ENCODE measurements around the gene SUGCT. TPM values are rescaled to one million over a fixed set of nuclear protein-coding genes. Genes with fewer than 3 reads are reported as not detected.

SUGCT gene
- total and polyA plus RNA-seq, 8 donors: 0.73 to 1.9 (median 1.2) TPM

DNA sequence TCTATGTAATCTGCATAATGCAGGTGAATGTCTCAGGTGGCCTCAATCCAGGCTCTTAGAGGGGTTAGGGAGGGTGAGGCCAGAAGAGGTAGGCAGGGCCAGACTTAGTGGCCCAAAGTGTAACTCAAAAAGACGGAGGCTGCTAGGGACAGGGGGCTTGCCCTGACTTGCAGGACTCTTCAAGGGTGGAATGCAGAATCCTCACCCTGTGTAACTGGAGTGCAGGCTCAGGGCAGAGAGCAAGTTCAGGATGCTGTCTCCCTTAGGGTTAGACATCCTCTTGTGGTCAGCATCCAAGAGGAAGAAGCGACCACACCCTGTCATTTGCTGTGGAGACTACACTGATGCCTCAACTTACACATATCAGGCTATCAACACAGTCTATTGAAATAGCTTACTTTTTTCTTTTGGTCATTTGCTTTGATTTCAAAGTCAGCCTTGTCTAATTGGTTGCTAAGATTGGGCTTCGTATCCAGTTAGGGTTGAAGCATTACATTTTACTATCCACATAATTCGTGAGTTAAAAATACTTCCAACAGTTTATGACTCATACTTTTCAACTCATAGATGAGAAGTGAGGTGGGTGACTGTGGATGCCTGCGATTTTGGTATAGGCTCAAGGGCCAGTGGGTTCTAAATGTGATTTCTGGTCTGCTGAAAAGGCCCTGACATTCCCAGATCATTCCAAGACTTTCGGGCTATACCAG lies 563.6 kb downstream of the SUGCT start:
- ATAC-seq (no peak), FAIRE-seq (no peak), DNase-seq (no peak)
- H3K27ac ChIP-seq: no peak overlapping the region
- H3K4me1 ChIP-seq: no peaks in the 10 kb centered on the region
- 82 to 92% methylated on average over 6 of the region's 6 CpGs for WGBS, 2 donors
- H3K4me3 ChIP-seq: no peak overlapping the region
- intact Hi-C loops (cut with DNase I): no loop called here
- no peaks in the 10 kb centered on the region for H3K9me3 ChIP-seq
- H3K36me3 ChIP-seq: no peaks in the 10 kb centered on the region
- TF ChIP-seq, protein P1, sequence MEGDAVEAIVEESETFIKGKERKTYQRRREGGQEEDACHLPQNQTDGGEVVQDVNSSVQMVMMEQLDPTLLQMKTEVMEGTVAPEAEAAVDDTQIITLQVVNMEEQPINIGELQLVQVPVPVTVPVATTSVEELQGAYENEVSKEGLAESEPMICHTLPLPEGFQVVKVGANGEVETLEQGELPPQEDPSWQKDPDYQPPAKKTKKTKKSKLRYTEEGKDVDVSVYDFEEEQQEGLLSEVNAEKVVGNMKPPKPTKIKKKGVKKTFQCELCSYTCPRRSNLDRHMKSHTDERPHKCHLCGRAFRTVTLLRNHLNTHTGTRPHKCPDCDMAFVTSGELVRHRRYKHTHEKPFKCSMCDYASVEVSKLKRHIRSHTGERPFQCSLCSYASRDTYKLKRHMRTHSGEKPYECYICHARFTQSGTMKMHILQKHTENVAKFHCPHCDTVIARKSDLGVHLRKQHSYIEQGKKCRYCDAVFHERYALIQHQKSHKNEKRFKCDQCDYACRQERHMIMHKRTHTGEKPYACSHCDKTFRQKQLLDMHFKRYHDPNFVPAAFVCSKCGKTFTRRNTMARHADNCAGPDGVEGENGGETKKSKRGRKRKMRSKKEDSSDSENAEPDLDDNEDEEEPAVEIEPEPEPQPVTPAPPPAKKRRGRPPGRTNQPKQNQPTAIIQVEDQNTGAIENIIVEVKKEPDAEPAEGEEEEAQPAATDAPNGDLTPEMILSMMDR (IDR thresholded peaks at IDR 0.05): no peak
- no peaks in the 10 kb centered on the region for H3K27me3 ChIP-seq

DNA sequence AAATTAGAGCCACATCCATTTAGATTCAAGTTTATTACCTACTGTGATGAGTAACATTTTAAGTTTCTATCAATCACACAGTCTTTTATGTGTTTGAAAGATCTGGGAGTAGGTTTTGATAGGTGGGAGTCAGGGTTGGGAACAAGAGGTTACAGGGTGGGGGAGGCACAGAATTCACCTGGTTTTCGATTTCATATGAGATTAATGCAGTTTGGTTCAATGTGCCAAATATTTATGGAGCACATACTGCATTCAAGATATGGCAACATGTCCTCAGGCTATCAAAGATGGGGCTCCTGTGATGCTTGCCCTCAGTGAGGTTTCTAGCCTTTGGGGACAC lies 564.1 kb downstream of the SUGCT start:
- 75 to 78% methylated on average over 1 of the region's 1 CpG for WGBS, 2 donors
- TF ChIP-seq, protein P1 (IDR thresholded peaks at IDR 0.05): no peak
- intact Hi-C loops (cut with DNase I): no loop called here
- DNase-seq (no peak), FAIRE-seq (no peak), ATAC-seq (no peak)
- Histone ChIP-seq H3K4me3 (no peak overlapping the region), H3K4me1 (no peaks in the 10 kb centered on the region), H3K27me3 (no peaks in the 10 kb centered on the region), H3K27ac (no peak overlapping the region), H3K9me3 (no peaks in the 10 kb centered on the region), H3K36me3 (no peaks in the 10 kb centered on the region)

DNA sequence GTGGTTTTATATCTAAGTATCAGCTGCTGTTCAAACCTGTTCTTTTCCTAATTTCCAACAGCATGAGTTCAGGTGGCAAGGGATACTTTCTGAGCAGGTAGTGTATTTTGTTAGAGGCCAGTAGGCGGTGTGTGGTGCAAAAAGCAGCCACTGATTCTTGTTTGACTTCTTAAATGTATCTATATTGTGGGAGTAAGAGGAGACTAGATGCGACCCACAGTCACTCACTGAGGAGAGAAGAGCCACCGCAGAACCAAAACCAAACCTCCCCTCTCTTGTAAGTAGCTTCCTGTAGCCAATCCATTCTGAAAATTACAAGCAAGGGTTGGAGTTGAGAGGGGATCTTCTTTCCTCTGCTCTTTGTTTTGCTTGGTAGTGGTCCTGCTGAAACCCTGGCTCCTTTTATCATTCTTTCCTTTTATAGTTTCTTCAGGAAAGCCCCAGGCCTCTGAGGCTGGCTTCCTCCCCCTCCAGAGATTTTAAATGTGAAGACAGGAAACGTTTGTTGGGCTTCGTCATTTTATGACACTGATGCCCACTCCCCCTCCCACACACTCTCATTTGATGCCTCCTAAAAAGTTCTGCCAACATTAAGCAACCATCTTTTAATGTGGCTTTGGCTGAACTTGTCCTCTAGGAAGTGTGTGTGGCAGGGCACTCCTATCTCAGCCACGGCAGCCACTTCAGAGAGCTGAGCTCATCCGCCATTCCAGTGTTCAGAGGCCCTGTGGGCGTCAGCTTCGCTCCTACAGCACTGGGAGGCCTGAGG lies 566.0 kb downstream of the SUGCT start:
- 75 to 83% methylated on average over 9 of the region's 9 CpGs for WGBS, 2 donors
- TF ChIP-seq, protein P1 (IDR thresholded peaks at IDR 0.05): no peak
- Histone ChIP-seq H3K4me1 (no peaks in the 10 kb centered on the region), H3K36me3 (no peaks in the 10 kb centered on the region), H3K27ac (no peak overlapping the region), H3K4me3 (no peak overlapping the region), H3K9me3 (no peaks in the 10 kb centered on the region), H3K27me3 (no peaks in the 10 kb centered on the region)
- FAIRE-seq (no peak), ATAC-seq (no peak), DNase-seq (no peak)
- intact Hi-C loops (cut with DNase I): no loop called here

DNA sequence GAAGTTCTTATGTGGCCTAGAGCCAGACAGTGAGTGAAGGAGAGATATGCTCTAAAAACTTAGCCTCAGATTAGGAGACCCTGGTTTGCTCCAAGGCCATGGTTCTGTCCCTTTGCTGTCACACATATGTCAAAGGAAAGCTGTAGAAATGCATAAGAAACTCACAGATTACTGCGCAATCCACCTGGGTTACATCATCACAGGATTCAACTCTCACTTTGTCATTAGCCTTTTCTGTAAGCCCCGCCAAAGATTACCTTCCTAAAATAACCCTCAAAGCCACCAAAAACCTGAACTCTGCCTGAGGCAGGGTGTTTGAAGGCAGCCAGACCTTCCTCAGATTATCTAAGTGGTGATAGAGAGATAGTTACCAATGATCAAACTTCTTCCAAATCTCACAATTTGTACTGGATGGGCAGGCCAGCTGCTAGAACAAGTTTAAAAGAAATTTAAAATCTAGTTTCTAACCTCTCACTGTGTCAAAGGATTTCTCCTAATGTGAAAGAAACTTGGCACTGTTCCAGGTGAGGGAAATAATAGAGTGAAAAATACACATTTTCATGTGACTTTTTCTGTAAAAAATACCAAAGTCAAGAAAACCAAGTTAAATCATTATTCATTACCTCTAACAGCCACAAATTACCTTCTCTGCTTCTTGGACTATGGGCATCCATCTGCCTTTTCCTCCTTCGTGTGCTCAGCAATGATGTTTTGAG lies 567.2 kb downstream of the SUGCT start:
- intact Hi-C loops (cut with DNase I): no loop called here
- H3K9me3 ChIP-seq: no peaks in the 10 kb centered on the region
- H3K4me1 ChIP-seq: no peaks in the 10 kb centered on the region
- ATAC-seq (no peak), DNase-seq (no peak), FAIRE-seq (no peak)
- no peaks in the 10 kb centered on the region for H3K27me3 ChIP-seq
- no peak overlapping the region for H3K27ac ChIP-seq
- H3K4me3 ChIP-seq: no peak overlapping the region
- WGBS, 2 donors: 85 to 91% methylated on average over 3 of the region's 3 CpGs
- no peaks in the 10 kb centered on the region for H3K36me3 ChIP-seq
- TF ChIP-seq, protein P1 (IDR thresholded peaks at IDR 0.05): no peak
